Activated CD4-positive, alpha-beta T cell treated with anti-CD3 and anti-CD28 coated beads, Interleukin-2, Interleukin-4, amounts not matched to agents 100 ng/mL and 50 ng/mL, durations not matched to agents 16 hours and 8 hours (primary cell): ENCODE data around the gene PDXK.
A peak's percentile ranks its signal among the peaks of the same experiment; 100 is the strongest.

ENCODE experiments used
- DNase-seq: peaks from one replicate; pipeline ENCODE4 v3.0.0-alpha.2; 2020; ENCODE audit warnings: low spot score

The PDXK gene

DNA sequence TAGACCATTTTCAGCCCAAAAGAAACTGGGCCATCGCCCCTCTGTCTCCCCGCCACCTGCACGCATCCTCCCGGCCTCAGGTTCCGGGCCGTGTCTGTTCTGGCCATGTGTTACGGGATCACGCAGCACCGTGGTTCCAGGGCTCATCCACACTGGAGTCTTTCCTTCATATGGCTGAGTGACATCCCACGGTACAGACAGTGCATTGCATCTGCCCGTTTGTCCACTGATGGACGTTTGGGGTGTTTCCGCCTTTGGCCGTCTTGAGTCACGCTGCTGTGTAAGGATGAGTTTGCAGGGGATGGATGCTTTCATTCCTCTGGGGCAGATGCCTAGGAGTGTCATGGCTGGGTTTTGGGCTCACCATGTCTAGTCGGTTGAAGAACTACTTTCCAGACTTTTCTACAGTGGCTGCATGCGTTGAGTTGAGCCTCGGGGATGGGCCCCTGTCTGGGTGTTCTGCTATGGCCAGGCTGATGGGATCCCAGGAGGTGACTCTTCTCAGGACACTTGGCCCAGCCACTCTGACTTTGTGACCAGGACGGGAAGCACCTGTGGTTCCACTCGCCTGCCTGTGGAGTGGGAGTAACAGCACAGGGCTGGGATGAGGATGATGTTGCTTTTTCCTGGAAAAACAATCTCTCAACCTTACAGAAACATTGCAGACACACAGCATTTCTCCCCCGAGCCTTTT, 87.2 kb downstream of the PDXK start:
- DNase-seq: no peak

DNA sequence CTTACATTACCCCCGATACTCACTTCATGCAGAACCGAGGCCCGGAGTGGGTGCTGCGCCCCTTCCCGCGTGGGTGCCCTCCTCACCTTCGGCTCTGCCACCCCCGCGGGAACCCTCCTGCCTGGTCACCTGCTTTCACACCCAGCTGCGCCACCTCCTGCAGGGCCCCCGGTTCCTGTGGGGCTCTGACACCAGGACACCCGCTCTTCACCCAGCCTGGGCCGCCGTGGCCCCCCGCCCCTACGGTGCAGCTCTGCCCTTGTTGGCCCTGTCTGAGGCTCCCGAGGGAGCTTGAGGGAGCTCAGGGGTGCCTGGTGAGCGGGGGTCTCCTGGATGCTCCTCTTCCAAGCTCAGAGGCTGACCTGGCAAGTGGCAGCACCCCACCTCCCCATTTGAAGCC, 89.4 kb downstream of the PDXK start:
- DNase-seq: no peak

DNA sequence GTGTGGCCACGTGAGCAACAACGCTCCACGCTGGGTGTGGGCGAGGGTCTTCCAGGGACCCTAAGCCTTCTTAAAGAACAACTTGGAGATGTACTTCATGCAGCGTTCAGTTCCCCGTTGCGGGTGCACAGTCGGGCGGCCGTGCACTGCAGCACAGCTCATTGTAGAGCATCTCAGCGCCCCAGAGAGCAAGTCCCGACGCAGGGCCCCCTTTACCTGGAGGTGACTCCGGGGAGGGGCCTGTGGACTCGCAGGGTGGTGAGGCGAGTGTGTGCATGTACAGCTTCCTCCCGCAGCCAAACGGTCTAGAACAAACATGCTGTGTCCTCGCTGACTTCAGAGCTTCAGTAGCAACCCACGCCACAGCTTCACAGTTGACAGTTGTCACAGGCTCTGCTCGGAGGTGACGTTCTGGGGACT, 89.9 kb downstream of the PDXK start:
- no peak for DNase-seq

DNA sequence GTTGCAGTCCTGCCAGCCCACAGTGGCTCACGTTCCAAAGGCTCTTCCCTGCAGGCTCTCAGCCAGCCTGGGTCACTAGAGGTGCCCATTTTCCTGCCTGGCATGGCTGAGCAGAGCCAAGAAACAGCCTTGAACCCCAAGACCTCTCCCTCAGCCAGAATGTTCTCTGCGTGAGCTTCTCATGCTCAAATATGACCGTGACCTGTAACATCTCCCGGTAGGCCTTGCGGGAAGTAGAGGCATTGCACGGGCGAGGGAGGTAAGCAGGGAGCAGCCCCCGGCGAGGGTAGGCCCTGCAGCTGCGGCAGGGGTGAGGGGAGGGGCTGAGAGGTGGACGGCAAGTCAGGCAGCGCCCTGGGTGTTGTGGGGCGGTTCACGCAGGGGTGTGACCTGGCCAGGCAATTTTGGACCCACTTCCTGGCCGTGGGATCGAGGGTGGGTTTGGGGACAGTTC, 90.4 kb downstream of the PDXK start:
- no peak for DNase-seq

DNA sequence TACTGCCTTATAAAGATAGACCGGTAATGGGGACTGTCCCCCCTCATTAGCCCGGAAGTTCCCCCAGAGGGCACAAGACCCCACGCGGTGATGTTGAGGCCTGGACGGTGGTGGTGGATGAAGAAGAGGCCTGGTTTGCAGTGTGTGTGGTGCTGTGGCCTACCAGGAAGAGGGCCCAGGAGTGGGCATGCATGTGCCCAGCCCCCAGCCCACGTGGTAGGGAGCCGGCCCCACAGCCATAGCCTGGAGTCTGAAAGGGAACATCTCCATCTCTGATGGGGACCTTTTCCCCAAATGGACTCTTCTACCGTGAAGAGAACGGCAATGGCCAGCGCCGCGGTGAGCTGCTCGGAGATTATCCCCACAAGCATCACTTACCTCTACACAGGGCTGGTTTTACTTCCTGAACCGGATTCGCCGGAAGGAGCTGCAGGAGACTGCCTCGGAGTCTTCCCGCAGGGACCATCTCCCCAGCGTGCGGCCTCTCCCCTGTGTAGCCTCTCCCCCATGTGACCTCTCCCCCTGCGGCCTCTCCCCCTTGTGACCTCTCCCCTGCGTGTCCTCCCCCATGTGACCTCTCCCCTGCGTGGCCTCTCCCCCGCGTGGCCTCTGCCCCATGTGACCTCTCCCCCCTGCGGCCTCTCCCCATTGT, 91.0 kb downstream of the PDXK start:
- no peak for DNase-seq

DNA sequence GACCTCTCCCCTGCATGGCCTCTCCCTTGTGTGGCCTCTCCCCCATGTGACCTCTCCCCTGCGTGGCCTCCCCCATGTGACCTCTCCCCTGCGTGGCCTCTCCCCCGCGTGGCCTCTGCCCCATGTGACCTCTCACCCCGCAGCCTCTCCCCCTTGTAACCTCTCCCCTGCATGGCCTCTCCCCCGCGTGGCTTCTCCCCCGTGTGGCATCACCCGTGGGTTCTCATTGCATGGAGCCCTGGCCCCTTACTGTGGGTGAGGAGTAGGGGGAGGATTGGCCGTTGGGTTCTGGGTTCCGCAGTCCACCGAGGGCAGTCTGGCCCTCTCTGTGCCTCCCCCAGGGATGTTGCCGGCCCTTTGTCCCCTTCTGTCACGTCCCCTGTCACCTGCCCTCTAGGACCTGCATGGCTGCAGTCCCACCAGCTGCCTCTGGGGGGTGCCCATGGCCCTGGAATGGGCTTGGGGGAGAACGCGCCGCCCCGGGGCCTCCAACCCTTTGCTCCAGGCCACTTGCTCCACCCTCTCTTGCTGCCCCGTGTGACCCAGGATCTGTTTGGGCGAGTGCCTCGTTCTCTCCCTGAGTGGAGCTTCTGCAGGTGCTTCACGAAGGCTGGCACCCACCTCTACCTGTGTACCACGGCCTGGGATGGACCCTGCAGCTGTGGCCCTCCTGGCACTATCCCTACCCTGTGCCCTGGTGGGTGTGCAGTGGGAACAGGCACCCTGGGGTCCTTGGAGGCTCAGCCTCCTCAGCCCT, 91.8 kb downstream of the PDXK start:
- DNase-seq: peak; percentile 93

DNA sequence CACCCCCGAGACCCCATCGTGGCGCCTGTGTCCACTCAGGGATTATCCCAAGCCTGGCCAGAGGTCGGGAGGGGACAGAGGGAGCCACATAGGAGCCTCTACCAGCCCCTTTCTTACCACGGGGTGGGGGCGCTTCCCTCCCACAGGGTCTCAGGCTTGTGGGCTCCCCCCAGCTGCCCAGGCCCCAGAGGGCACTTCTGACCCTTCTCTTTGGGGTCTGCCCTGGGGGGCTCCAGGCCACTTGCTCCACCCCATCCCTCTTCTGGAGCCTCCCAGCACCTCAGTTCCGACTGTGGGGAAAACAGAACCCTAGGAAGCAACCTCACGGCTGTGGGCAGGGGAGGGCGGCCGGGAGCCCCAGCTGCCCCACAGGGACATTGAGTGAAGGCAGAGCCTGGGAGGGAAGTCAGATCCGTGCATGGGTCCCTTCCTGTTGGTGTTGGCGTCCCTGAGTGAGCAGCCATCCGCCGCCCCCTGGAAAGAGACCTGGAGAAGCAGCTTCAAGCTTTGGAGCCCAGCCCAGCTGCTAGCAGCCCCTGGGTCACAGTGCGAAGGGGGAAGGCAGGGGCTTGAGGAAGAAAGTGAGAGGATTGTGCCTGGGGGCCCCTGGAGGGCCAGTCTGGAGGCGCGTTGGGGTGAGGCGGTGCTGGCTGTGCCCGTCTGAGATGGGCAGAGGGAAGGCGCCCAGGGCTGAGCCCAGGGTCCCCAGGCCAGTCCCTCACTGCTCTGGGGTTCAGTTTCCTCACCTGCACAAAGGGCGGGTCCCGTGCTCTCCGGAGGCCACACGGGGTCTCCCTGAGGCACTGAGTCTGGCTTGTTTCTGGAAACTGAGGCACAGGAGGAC, 92.6 kb downstream of the PDXK start:
- DNase-seq: no peak
